ENCODE data around the gene PXDN.

DNA sequence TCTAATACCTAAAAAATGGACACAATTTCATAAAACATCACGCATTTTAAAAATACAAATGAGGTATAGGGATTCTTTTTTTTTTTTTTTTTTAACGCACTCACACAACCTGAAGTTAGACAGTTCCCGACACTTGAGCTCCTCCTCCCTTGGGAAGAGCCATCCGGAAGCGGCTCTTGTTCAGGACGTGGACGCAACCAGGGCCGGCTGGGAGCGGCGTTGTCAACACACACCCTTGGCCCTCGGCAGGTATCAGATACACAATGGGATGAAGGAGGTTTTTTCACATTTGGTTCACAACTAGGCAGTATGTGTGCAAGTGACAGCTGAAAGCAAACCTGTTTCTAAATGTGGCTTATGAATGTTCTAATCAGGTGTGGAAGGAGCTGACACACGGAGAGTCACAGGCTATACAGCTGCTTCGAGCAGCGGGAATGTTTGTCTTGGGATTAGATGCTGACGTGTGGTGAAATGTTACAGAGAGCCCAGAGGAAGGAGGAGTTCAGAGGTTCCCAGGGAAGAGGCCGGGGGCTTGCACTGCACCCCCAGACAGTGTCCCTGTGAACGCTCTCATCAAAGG, 111.1 kb downstream of the PXDN start:
- TF ChIP-seq, protein P1, sequence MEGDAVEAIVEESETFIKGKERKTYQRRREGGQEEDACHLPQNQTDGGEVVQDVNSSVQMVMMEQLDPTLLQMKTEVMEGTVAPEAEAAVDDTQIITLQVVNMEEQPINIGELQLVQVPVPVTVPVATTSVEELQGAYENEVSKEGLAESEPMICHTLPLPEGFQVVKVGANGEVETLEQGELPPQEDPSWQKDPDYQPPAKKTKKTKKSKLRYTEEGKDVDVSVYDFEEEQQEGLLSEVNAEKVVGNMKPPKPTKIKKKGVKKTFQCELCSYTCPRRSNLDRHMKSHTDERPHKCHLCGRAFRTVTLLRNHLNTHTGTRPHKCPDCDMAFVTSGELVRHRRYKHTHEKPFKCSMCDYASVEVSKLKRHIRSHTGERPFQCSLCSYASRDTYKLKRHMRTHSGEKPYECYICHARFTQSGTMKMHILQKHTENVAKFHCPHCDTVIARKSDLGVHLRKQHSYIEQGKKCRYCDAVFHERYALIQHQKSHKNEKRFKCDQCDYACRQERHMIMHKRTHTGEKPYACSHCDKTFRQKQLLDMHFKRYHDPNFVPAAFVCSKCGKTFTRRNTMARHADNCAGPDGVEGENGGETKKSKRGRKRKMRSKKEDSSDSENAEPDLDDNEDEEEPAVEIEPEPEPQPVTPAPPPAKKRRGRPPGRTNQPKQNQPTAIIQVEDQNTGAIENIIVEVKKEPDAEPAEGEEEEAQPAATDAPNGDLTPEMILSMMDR (IDR thresholded peaks at IDR 0.05; ENCODE audit: extremely low read depth in 1 of 2, insufficient read depth in 1 of 2, low read depth in 1 of 2, low read length in 2 of 2), result no peak
- TF ChIP-seq MYC (IDR thresholded peaks at IDR 0.05; ENCODE audit: low read depth, low read length) (no peak), EZH2 (IDR thresholded peaks at IDR 0.05; ENCODE audit: borderline replicate concordance, low read depth, low read length, severe bottlenecking) (no peak)
